ENCODE results near the gene RAB35.

RAB35 gene

GRCh38 chr12:120132054-120132836, 15.7 kb upstream of the RAB35 start:
- peak; percentile 12 for DNase-seq

- peak; percentile 8 for DNase-seq
Measured at GRCh38 chr12:120131116-120131515, 14.6 kb upstream of the RAB35 start.

- DNase-seq: peak; percentile 3
Measured at GRCh38 chr12:120130011-120130410, 13.5 kb upstream of the RAB35 start.

- DNase-seq: peak; percentile 30
Measured at GRCh38 chr12:120126635-120127005, 10.1 kb upstream of the RAB35 start.

- DNase-seq: no peak
Measured at GRCh38 chr12:120125792-120126634, 9.5 kb upstream of the RAB35 start.

GRCh38 chr12:120125029-120125428, 8.5 kb upstream of the RAB35 start:
- DNase-seq: peak; percentile 6

GRCh38 chr12:120121766-120122293, 5.3 kb upstream of the RAB35 start:
- no peak for DNase-seq

- DNase-seq: no peak
Measured at GRCh38 chr12:120121343-120121742, 4.8 kb upstream of the RAB35 start.

- no peak for DNase-seq
Measured at GRCh38 chr12:120119271-120119973, 2.9 kb upstream of the RAB35 start.

- DNase-seq: no peak
Measured at GRCh38 chr12:120118321-120119061, 1.9 kb upstream of the RAB35 start.

GRCh38 chr12:120117961-120118320, 1.4 kb upstream of the RAB35 start:
- DNase-seq: no peak

- DNase-seq: peak; percentile 97
Measured at GRCh38 chr12:120116792-120117651, 469 bp upstream of the RAB35 start.

- DNase-seq: no peak
Measured at GRCh38 chr12:120115692-120116440, 687 bp downstream of the RAB35 start.

- DNase-seq: no peak
Measured at GRCh38 chr12:120115066-120115465, 1.5 kb downstream of the RAB35 start.

GRCh38 chr12:120110550-120111501, 5.7 kb downstream of the RAB35 start:
- no peak for DNase-seq

GRCh38 chr12:120109570-120110267, 6.8 kb downstream of the RAB35 start:
- no peak for DNase-seq

- DNase-seq: no peak
Measured at GRCh38 chr12:120106151-120106550, 10.4 kb downstream of the RAB35 start.

GRCh38 chr12:120103371-120103770, 13.2 kb downstream of the RAB35 start:
- DNase-seq: no peak

- DNase-seq: no peak
Measured at GRCh38 chr12:120103044-120103338, 13.6 kb downstream of the RAB35 start.

Data from left hindlimb (tissue), 1 donor.